HG02870 (cell line): ENCODE data around the gene ASTN1.

Experiments used
- ATAC-seq: cut with Tn5 transposase; IDR thresholded peaks from one replicate; pipeline ENCODE4 v1.9.1; 2021; ENCODE audit warnings: mild to moderate bottlenecking, moderate library complexity; ENCODE audit not compliant: unreplicated experiment

Gene ASTN1

GRCh38 chr1:176849281-176849680 is 315.2 kb downstream of the ASTN1 start:
- ATAC-seq = no peak

- ATAC-seq = no peak
Observed at GRCh38 chr1:176847052-176847451, 317.5 kb downstream of the ASTN1 start.

DNA sequence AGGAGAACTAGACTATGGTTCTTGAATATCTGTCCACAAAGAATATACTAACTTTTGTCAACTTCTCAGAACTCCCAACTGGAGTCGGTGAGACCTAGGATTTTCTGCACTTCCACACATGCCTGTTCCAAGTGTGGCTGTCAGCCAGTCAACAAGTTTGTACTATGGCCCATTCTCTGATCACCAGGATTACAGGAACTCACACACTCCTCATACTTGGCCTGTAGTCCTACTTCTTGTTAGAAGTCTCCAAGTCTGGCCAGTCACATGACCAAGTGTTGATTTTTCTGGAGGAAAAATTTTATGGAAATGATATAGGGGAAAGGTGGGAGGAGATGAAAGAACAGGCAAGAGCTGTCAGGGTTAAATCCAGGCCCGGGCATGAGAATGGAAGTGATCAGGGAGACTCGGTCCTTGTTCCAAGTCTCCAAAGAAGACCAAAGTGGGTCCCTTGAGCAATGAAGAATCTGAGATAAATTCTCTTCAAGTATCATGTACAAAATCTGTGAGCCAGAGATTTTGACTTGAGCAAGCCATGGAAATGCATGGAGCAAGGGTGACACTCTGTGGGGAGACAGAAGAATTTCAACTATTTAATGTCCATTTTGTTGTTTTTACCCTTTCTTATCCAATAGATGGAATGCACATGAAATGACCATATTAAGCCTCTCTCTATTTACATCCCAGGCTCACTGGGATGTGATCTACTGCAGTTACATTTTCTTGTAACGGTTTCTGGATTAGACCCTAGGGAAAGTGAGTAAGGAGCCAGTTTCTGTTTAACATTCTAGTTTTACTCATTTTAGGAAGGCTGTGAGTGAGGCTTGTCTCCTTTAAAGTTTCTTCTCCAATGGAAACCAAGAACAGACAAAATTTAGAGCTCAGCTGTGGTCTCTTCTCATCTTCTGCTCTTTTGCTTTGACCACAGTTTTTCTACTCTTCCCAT is 320.9 kb downstream of the ASTN1 start:
- ATAC-seq = no peak

GRCh38 chr1:176841238-176841637 is 323.3 kb downstream of the ASTN1 start:
- ATAC-seq = no peak

DNA sequence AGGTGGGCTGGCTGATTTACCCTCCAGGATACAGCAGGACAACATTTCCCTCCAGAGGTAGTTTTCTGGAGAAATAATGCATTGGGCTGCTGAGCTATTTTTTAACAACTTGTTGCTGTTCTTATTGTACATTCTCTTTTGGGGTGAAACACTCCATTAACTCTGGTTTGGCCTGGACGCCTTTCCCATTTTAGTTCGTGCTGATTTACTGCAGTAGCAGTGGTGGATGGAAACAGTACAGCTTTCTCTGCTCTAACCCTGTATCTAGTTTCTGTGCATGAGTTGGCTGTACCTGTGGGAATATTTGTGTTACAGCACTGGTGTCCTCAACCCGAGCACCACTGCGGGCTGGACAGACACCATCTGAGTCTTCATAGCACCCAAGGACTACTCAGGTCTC is 325.3 kb downstream of the ASTN1 start:
- no peak for ATAC-seq

GRCh38 chr1:176838276-176838995 is 326.1 kb downstream of the ASTN1 start:
- ATAC-seq = no peak

DNA sequence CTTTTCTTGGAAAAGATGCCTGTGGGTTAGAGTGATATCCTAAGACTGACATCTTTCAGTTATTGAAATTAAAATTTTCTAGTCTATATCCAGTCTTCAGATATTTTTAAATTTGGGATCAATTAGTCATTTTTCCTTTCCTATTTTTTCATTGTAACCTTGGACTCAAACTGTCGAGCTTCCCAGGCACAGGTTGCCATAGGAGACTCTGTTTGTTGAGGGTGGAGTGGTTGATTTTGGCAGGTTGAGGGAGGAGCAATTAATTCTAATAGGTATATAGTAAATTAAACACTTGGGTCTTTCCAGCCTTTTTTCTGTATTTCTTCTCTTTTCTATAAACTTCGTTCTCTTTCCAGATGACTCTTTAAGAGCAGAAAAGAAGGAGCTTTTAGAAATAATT is 326.8 kb downstream of the ASTN1 start:
- no peak for ATAC-seq

DNA sequence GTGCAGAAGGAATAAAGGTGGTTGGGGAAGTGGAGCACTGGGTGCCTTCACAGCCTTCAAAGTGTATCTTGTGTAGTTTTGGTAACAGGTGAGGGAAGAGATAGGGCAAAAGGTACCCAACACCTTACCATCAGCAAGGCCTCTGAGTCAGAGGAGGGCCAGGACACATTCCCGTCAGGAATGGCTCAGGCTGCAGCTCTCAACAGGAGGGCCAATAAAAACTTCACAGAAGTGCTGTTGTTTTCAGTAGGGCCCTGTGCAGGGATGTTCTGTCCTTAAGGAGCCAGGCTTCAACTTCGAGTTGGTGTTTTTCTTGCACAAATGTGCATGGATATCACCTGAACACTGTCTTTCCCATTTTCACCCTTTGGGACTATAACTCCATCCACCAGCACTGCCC is 333.4 kb downstream of the ASTN1 start:
- ATAC-seq = no peak

GRCh38 chr1:176829261-176829660 is 335.3 kb downstream of the ASTN1 start:
- no peak for ATAC-seq

DNA sequence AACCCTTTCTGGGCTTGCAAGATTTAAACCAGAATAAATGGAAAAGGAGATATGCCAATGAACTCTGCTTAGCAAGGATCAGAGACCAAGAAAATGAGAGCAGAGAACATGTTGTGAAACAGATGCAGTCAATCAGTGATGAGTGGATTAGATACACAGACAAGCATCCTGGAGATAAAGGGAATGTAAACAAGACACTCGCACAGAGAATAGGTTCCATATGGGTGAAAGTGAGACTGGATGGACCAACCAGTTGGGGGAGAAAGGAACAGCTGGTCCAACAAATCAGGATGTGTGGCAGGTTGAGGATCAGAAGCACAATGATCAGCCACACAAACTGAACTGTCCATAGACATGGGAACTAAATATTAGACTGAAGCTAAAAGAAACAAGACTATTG is 338.2 kb downstream of the ASTN1 start:
- no peak for ATAC-seq

DNA sequence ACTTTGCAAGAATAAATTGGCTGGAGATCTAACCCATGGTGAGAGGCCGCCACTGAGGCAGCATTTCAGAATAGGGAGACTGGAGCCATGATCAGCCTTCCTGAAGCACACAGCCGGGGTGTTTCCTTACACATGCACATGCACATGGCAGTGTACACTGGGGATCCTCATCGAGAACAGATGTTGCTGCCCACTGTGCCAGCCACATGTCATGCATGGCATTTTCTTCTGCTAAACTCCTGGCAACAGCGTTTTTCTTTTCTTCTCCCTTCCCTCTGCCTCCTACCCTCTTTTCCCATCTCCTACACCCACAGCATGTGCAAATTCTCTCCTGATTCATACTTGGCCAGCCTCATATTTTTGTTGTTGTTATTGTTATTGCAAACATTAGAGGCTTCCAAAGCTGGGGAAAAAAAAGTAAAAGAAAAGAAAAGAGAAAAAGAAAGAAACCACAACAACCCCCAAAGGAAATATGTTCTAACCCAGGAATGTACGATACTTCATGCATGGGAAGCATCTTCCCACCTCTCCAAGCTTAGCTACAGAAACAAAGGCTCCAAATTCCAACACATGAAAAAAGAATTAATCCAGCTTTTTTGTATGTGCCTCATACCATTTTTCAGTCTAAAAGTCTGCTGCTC is 344.0 kb downstream of the ASTN1 start:
- ATAC-seq = no peak

DNA sequence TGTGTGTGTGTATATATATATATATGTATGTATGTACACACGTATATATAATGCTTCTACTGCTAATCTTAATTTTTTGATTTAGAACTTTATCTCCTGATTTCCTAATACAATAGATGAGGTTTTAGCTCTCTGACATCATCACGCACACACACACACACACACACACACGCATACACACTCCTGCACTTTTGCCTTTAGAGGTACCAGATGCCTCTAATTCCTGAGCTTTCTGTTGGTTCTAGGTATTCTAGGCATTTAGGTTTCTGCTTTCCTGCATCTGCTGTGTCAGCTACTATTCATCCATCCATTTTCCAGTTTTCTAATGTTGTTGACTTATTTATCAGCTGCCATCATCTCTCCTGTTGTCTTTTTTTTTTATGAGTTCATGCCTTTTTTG is 348.3 kb downstream of the ASTN1 start:
- no peak for ATAC-seq

- no peak for ATAC-seq
Observed at GRCh38 chr1:176815621-176816020, 348.9 kb downstream of the ASTN1 start.

- no peak for ATAC-seq
Observed at GRCh38 chr1:176811511-176812288, 352.8 kb downstream of the ASTN1 start.

GRCh38 chr1:176809292-176809691 is 355.2 kb downstream of the ASTN1 start:
- no peak for ATAC-seq
